ENCODE data around the gene ASPSCR1. TPM values are rescaled to one million over a fixed set of nuclear protein-coding genes. Genes with fewer than 3 reads are reported as not detected.

ASPSCR1 gene
- total RNA-seq, 2 experiments from 2014 or later = 77.8 to 89.1 TPM

DNA sequence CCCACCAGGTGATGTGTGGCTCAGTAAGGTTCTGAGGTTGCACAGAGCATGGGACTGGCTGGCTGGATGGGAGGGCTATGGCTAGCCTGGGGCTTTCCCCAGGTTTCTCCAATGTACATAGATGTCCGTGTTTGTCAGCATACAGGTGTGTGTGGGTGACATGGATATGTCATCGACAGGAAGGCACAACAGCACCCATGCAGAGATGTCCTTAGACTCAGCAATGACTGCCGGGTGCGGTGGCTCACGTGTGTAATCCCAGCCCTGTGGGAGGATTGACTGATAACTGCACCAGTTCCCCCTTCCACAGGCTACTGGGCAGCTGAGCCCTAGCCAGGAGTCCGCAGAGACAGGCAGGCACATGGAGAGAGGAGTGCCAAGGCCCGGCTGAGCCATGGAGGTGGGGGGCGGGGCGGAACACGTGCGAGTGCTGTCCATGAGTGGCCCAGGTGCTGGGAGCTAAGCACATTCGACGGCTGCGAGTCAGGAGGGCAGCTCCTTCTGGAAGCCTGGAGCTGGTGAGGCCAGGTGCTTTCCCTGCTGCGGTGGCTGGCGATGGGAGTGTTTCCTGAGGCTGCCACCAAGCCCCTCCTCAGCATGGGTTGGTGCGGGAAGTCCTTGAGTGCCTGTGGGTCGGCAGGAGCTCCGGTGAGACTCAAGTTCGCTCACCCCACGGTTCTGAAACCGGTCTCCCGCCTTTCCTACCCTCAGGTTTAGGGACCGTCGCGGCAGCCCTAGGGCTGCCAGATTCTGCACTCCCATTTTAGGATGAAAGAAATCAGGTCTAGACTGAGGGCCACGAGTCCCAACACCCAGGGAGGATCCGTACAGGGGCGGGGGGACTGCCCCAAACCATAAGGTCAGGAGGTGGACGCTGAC, 858 bp upstream of the ASPSCR1 start:
- ChIA-PET POLR2A (interaction anchor here (0.5 to 0.9 kb wide), 5 partner anchors 8 to 885 kb away, joined by 3 to 7 read pairs (median 3); no protein-coding TSS in a partner anchor), CTCF (ENCODE audit: unreplicated experiment) (interaction anchor here (1.1 kb wide), 1 partner anchor 44 kb away, joined by 3 read pairs; no protein-coding TSS in a partner anchor)

DNA sequence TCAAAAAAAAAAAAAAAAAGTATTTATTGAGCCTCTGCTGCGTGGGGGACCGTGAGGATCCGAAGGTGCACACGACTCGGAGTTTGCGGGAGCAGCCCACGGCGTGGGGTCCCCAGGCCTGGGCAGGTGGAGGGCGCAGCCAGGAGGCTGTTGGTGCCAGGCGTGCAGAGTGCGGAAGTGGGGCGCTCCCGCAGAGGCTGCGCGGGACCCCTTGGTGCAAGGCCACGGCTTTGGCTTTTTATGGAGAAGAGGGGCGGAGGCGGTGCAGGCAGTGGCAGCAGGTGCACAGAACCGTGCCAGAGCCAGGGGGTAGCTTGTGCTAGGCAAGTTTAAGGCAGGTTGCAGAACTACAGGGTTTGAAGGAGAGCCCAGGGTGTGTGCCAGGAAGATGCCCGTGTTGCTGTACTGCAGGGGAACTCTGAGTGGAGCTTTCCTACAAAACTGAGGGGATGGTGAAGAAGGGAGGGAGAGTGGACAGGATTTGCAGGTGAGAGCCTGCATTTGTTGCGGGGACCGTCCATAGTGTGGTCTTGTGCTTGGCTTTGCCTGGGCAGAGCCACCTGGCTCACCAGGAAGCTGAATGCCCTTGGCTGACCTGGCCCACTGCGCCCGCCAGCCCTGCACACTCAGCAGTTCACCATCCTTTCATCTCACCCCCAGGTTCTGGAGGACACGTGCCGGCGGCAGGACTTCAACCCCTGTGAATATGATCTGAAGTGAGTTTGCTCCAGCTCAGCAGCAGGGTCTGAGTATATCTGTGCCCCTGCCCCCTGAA, 1.3 kb downstream of the ASPSCR1 start:
- no TSS peak for BruUV-seq (replicated peaks)
- no peak overlapping the region for H3K27ac ChIP-seq (ENCODE audit: low read depth, low read length, poor library complexity, severe bottlenecking)
- DNase-seq (ENCODE audit: low spot score) = no peak
- H3K9me2 ChIP-seq (ENCODE audit: insufficient read depth, low read length) = no peaks in the 10 kb centered on the region
- H3K4me2 ChIP-seq (ENCODE audit: low read length) = peak overlapping the region; percentile 72
- no peak overlapping the region for H2AFZ ChIP-seq (ENCODE audit: low read length)
- H3K4me3 ChIP-seq (ENCODE audit: low read depth, low read length, poor library complexity, severe bottlenecking) = peak overlapping the region; percentile 85
- H4K20me1 ChIP-seq (ENCODE audit: insufficient read depth, low read length) = no peaks in the 10 kb centered on the region
- H3K36me3 ChIP-seq (ENCODE audit: insufficient read depth, low read length) = peaks cover 18% of the 10 kb centered on the region
- H3K9me3 ChIP-seq (ENCODE audit: low read length) = no peaks in the 10 kb centered on the region
- intact Hi-C loops (cut with micrococcal nuclease; ENCODE audit: unreplicated experiment) = no loop called here
- TF ChIP-seq, protein P1, sequence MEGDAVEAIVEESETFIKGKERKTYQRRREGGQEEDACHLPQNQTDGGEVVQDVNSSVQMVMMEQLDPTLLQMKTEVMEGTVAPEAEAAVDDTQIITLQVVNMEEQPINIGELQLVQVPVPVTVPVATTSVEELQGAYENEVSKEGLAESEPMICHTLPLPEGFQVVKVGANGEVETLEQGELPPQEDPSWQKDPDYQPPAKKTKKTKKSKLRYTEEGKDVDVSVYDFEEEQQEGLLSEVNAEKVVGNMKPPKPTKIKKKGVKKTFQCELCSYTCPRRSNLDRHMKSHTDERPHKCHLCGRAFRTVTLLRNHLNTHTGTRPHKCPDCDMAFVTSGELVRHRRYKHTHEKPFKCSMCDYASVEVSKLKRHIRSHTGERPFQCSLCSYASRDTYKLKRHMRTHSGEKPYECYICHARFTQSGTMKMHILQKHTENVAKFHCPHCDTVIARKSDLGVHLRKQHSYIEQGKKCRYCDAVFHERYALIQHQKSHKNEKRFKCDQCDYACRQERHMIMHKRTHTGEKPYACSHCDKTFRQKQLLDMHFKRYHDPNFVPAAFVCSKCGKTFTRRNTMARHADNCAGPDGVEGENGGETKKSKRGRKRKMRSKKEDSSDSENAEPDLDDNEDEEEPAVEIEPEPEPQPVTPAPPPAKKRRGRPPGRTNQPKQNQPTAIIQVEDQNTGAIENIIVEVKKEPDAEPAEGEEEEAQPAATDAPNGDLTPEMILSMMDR (conservative IDR thresholded peaks at IDR 0.05; ENCODE audit: low read length) = no peak
- ChIA-PET POLR2A (interaction anchor here (0.7 to 1.2 kb wide), 2 partner anchors 10 to 35 kb away, joined by 3 to 6 read pairs; no protein-coding TSS in a partner anchor), CTCF (ENCODE audit: unreplicated experiment) (no interaction called here)
- peaks cover 20% of the 10 kb centered on the region for H3K4me1 ChIP-seq (ENCODE audit: insufficient read depth, low read length, poor library complexity, severe bottlenecking)
- peaks cover 10% of the 10 kb centered on the region; the same call in 1 of the 2 replicates for H3K79me2 ChIP-seq (ENCODE audit: insufficient read depth, low read depth, low read length)

More for the DNA sequence above, 858 bp upstream of the ASPSCR1 start:
- peak overlapping the region; percentile 59 for H3K27ac ChIP-seq (ENCODE audit: low read depth, low read length, poor library complexity, severe bottlenecking)
- H4K20me1 ChIP-seq (ENCODE audit: insufficient read depth, low read length) = no peaks in the 10 kb centered on the region
- DNase-seq (ENCODE audit: low spot score) = peak; percentile 48
- intact Hi-C loops (cut with micrococcal nuclease; ENCODE audit: unreplicated experiment) = loop anchor here (1.0 kb wide), 1 partner anchor 8 kb away; no protein-coding TSS in a partner anchor
- peak overlapping the region; percentile 85 for H3K4me3 ChIP-seq (ENCODE audit: low read depth, low read length, poor library complexity, severe bottlenecking)
- peaks cover 20% of the 10 kb centered on the region for H3K4me1 ChIP-seq (ENCODE audit: insufficient read depth, low read length, poor library complexity, severe bottlenecking)
- peaks cover 14% of the 10 kb centered on the region; the same call in 1 of the 2 replicates for H3K36me3 ChIP-seq (ENCODE audit: insufficient read depth, low read length)
- H3K79me2 ChIP-seq (ENCODE audit: insufficient read depth, low read depth, low read length) = peaks cover 10% of the 10 kb centered on the region; the same call in 1 of the 2 replicates
- peaks cover 9% of the 10 kb centered on the region; the same call in 1 of the 2 replicates for H3K9me3 ChIP-seq (ENCODE audit: low read length)
- TF ChIP-seq, protein P1 (conservative IDR thresholded peaks at IDR 0.05; ENCODE audit: low read length) = no peak
- no peak for TF ChIP-seq EZH2phosphoT487 (IDR thresholded peaks at IDR 0.05; ENCODE audit: borderline replicate concordance, low read depth, low read length)
- TSS peak; percentile 90 for BruUV-seq (replicated peaks)
- peak overlapping the region; percentile 63 for H2AFZ ChIP-seq (ENCODE audit: low read length)
- no peaks in the 10 kb centered on the region for H3K9me2 ChIP-seq (ENCODE audit: insufficient read depth, low read length)
- H3K4me2 ChIP-seq (ENCODE audit: low read length) = peak overlapping the region; percentile 95
